ENCODE data around the gene CTSO.
"Not testable (repeated sequence)": the region's sequence is repeated elsewhere in the genome, so short reads cannot be mapped to it uniquely, and the experiment has no call there.

The CTSO gene

DNA sequence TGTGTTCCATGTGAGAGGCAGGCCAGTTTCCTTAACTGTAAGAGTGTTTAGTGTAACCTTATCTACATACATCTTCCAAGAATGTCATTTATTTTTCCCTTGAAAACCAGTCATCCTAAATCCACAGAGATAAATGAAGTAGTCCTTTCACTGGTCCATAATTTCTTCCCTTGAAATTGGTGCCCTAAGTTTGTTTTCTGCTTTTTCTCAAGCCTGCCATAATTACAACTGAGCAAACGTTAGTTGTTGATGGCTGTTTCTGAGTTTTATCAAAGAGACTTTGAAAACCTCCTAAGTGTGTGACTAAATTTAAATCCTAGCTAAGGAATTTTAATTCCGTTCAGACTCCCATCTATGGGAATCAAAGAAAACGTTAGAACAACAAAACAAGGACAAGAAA is 53.8 kb downstream of the CTSO start:
- H3K9me2 ChIP-seq (replicated peaks; ENCODE audit: control insufficient read depth, low read length) = no peaks in the 10 kb centered on the region
- no peaks in the 10 kb centered on the region for H3K4me1 ChIP-seq (ENCODE audit: control insufficient read depth, low read length)
- H3K27ac ChIP-seq (ENCODE audit: low read depth, low read length) = no peak overlapping the region
- no peaks in the 10 kb centered on the region for H3K9me3 ChIP-seq (ENCODE audit: control insufficient read depth, insufficient read depth, low read length)
- H3K27me3 ChIP-seq (ENCODE audit: control insufficient read depth, low read length) = no peaks in the 10 kb centered on the region
- H3K36me3 ChIP-seq (ENCODE audit: control insufficient read depth, low read length) = no peaks in the 10 kb centered on the region
- no peaks in the 10 kb centered on the region for H4K20me1 ChIP-seq (ENCODE audit: control insufficient read depth, insufficient read depth, low read depth, low read length)
- no peaks in the 10 kb centered on the region for H3K79me2 ChIP-seq (ENCODE audit: control insufficient read depth, low read length)
- no peak overlapping the region for H3K4me2 ChIP-seq (ENCODE audit: low read length)
- no peaks in the 10 kb centered on the region for H3F3A ChIP-seq (ENCODE audit: control insufficient read depth, insufficient read depth)
- no peak for TF ChIP-seq EZH2phosphoT487 (IDR thresholded peaks at IDR 0.05; ENCODE audit: borderline replicate concordance, low read length)
- no peak for TF ChIP-seq CTCF (IDR thresholded peaks at IDR 0.05; ENCODE audit: low read depth, low read length, poor library complexity, severe bottlenecking)
- no peak overlapping the region for H3K4me3 ChIP-seq (ENCODE audit: low read length)

GRCh38 chr4:155898371-155898770 is 55.3 kb downstream of the CTSO start:
- not testable (repeated sequence) for H3K4me2 ChIP-seq (ENCODE audit: low read length); H3K36me3 ChIP-seq (ENCODE audit: control insufficient read depth, low read length); H4K20me1 ChIP-seq (ENCODE audit: control insufficient read depth, insufficient read depth, low read depth, low read length); H3K27ac ChIP-seq (ENCODE audit: low read depth, low read length); H3K4me3 ChIP-seq (ENCODE audit: low read length); H3K9me2 ChIP-seq (replicated peaks; ENCODE audit: control insufficient read depth, low read length); H3K4me1 ChIP-seq (ENCODE audit: control insufficient read depth, low read length); H3K27me3 ChIP-seq (ENCODE audit: control insufficient read depth, low read length); H3K79me2 ChIP-seq (ENCODE audit: control insufficient read depth, low read length); H3K9me3 ChIP-seq (ENCODE audit: control insufficient read depth, insufficient read depth, low read length); H3F3A ChIP-seq (ENCODE audit: control insufficient read depth, insufficient read depth)

DNA sequence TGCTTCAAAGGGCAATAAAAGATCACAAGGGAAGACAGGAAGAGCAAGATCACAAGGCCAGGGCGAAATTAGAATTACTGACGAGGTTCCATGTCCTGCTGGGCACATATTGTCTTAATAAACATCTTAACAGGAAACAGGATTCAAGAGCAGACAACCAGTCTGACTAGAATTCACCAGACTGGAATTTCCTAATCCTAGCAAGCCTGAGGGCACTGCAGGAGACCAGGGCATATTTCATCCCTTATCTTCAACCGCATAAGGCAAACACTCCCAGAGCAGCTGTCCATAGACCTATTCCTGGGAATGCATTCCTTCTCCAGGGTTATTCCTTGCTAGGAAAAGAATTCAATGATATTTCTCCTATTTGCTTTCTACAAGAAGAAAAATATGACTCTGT is 62.6 kb downstream of the CTSO start:
- Histone ChIP-seq H3K9me2 (replicated peaks; ENCODE audit: control insufficient read depth, low read length) (no peaks in the 10 kb centered on the region), H3K9me3 (ENCODE audit: control insufficient read depth, insufficient read depth, low read length) (no peaks in the 10 kb centered on the region), H3K4me2 (ENCODE audit: low read length) (no peak overlapping the region), H3K36me3 (ENCODE audit: control insufficient read depth, low read length) (no peaks in the 10 kb centered on the region), H3K27ac (ENCODE audit: low read depth, low read length) (no peak overlapping the region), H3F3A (ENCODE audit: control insufficient read depth, insufficient read depth) (no peaks in the 10 kb centered on the region), H3K27me3 (ENCODE audit: control insufficient read depth, low read length) (no peaks in the 10 kb centered on the region), H3K4me1 (ENCODE audit: control insufficient read depth, low read length) (no peaks in the 10 kb centered on the region), H3K79me2 (ENCODE audit: control insufficient read depth, low read length) (no peaks in the 10 kb centered on the region), H3K4me3 (ENCODE audit: low read length) (no peak overlapping the region), H4K20me1 (ENCODE audit: control insufficient read depth, insufficient read depth, low read depth, low read length) (no peaks in the 10 kb centered on the region)
- TF ChIP-seq EZH2phosphoT487 (IDR thresholded peaks at IDR 0.05; ENCODE audit: borderline replicate concordance, low read length) = no peak
- TF ChIP-seq CTCF (IDR thresholded peaks at IDR 0.05; ENCODE audit: low read depth, low read length, poor library complexity, severe bottlenecking) = no peak

DNA sequence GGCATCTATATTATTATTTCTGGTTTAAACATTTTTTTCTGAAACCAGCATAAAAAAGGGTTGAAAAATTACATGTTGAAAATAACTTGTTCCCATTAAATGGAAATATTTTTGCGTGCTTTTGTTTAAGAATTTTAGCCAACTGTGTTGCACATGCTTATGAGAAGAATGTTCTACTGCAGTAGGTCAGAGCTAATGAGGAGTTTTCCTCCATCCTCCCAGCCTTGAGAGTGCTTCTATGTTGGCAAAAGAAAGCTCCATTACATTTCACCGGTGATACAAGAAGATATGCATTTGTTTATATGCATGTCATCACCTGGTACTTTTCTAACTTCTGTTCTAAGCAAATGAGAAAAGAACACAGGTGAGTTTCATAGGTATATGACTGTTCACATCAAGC is 63.7 kb downstream of the CTSO start:
- no peak overlapping the region for H3K27ac ChIP-seq (ENCODE audit: low read depth, low read length)
- TF ChIP-seq EZH2phosphoT487 (IDR thresholded peaks at IDR 0.05; ENCODE audit: borderline replicate concordance, low read length) = no peak
- no peak for TF ChIP-seq CTCF (IDR thresholded peaks at IDR 0.05; ENCODE audit: low read depth, low read length, poor library complexity, severe bottlenecking)
- no peak overlapping the region for H3K4me3 ChIP-seq (ENCODE audit: low read length)
- no peaks in the 10 kb centered on the region for H3K36me3 ChIP-seq (ENCODE audit: control insufficient read depth, low read length)
- H3F3A ChIP-seq (ENCODE audit: control insufficient read depth, insufficient read depth) = no peaks in the 10 kb centered on the region
- no peak overlapping the region for H3K4me2 ChIP-seq (ENCODE audit: low read length)
- no peaks in the 10 kb centered on the region for H3K9me2 ChIP-seq (replicated peaks; ENCODE audit: control insufficient read depth, low read length)
- H3K27me3 ChIP-seq (ENCODE audit: control insufficient read depth, low read length) = no peaks in the 10 kb centered on the region
- no peaks in the 10 kb centered on the region for H3K9me3 ChIP-seq (ENCODE audit: control insufficient read depth, insufficient read depth, low read length)
- no peaks in the 10 kb centered on the region for H4K20me1 ChIP-seq (ENCODE audit: control insufficient read depth, insufficient read depth, low read depth, low read length)
- H3K4me1 ChIP-seq (ENCODE audit: control insufficient read depth, low read length) = no peaks in the 10 kb centered on the region
- no peaks in the 10 kb centered on the region for H3K79me2 ChIP-seq (ENCODE audit: control insufficient read depth, low read length)

Measured in DOHH2 (cell line).